Body of pancreas (tissue), 4 donors: Measurements from ENCODE around the gene DNASE1L3.

Experiments
- POLR2A ChIP-seq, 3 donors: fragments of 450-650 bp; IDR thresholded peaks; one replicate each; pipeline ENCODE4 v1.6.1; 2016; ENCODE audit warnings: antibody characterized with exemption in 3 of 3, mild to moderate bottlenecking in 2 of 3
- TF ChIP-seq, protein P1 (sequence below), 7 experiments: fragments of 450-650 bp in 4 of 7; fragments of 200-600 bp in 3 of 7; sonication (generic) in 3 of 7; IDR thresholded peaks; one replicate each; pipeline ENCODE4 v1.5.1; 2016 to 2019; ENCODE audit warnings: antibody characterized with exemption in 7 of 7

DNA sequence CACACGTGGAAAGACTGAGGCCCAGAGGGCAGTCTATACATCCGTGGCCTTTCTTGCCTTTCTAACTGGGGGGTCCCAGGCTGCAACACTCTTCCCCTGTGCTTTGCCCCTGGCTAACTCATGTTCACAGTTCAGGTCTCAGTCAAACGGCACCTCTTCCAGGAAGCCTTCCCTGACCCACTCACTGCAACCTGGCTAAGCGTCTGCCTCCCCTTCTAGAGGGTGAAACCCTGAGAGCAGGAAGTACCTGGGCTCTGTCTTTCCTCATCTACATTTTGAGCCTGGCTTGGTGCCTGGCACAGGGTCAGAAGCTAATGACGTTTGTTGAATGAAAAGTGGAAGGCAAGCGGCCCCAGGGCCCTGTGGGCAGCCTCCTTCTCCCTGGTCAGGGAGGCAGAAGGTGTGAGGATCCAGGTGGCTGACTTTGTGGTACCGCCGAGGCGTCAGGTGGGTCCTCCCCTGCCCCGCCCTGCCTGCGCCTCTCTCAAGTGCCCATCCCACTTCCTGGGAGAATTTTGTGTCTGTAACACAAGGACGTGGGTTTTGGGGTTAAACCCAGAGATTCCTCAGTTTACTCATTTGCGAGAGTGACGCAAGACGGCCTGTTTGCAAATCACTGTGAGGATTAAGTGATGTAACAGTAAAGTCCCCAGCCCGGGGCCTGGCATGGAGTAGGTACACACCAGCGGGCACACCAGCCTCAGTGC lies 32.1 kb downstream of the DNASE1L3 start:
- TF ChIP-seq, protein P1, sequence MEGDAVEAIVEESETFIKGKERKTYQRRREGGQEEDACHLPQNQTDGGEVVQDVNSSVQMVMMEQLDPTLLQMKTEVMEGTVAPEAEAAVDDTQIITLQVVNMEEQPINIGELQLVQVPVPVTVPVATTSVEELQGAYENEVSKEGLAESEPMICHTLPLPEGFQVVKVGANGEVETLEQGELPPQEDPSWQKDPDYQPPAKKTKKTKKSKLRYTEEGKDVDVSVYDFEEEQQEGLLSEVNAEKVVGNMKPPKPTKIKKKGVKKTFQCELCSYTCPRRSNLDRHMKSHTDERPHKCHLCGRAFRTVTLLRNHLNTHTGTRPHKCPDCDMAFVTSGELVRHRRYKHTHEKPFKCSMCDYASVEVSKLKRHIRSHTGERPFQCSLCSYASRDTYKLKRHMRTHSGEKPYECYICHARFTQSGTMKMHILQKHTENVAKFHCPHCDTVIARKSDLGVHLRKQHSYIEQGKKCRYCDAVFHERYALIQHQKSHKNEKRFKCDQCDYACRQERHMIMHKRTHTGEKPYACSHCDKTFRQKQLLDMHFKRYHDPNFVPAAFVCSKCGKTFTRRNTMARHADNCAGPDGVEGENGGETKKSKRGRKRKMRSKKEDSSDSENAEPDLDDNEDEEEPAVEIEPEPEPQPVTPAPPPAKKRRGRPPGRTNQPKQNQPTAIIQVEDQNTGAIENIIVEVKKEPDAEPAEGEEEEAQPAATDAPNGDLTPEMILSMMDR (IDR thresholded peaks at IDR 0.05): no peak
- TF ChIP-seq POLR2A (IDR thresholded peaks at IDR 0.05): no peak
